Astrocyte (in vitro differentiated cells and primary cell): ENCODE results near the gene CDK8. TPM values are rescaled to one million over a fixed set of nuclear protein-coding genes. Genes with fewer than 3 reads are reported as not detected.

Experiments
- DNase-seq: peaks from one replicate; pipeline ENCODE4 v3.0.0-alpha.2; 2010; ENCODE audit warnings: low read depth
- FAIRE-seq: peaks from 2 replicates; lab custom pipeline; 2011; peaks lifted over from hg19 to GRCh38; lab: Jason Lieb, UNC
- H2AFZ ChIP-seq: 2 replicates; pipeline ENCODE4 v1.6.0; 2012; ENCODE audit warnings: low read depth, low read length, inconsistent platforms
- H3K27ac ChIP-seq: 2 replicates; pipeline ENCODE4 v1.5.1; 2011; ENCODE audit warnings: low read depth, low read length, inconsistent platforms
- H3K27me3 ChIP-seq: 2 replicates; pipeline ENCODE4 v1.6.0; 2011; ENCODE audit warnings: low read length, inconsistent platforms; ENCODE audit not compliant: insufficient read depth
- H3K36me3 ChIP-seq: 2 replicates; pipeline ENCODE4 v1.5.1; 2011; ENCODE audit warnings: low read length, inconsistent platforms; ENCODE audit not compliant: insufficient read depth
- H3K4me1 ChIP-seq: 2 replicates; pipeline ENCODE4 v1.5.1; 2011; ENCODE audit warnings: low read length, inconsistent platforms; ENCODE audit not compliant: insufficient read depth
- H3K4me2 ChIP-seq: 2 replicates; pipeline ENCODE4 v1.6.0; 2012; ENCODE audit warnings: low read length, inconsistent platforms
- H3K4me3 ChIP-seq: 2 replicates; pipeline ENCODE4 v1.5.1; 2011; ENCODE audit warnings: low read depth, mild to moderate bottlenecking, low read length, inconsistent platforms; ENCODE audit not compliant: insufficient read depth
- H3K79me2 ChIP-seq: 2 replicates; pipeline ENCODE4 v1.6.0; 2012; ENCODE audit warnings: mild to moderate bottlenecking, low read length, inconsistent platforms; ENCODE audit not compliant: insufficient read depth
- H3K9ac ChIP-seq: 2 replicates; pipeline ENCODE4 v1.6.0; 2012; ENCODE audit warnings: mild to moderate bottlenecking, low read length, inconsistent platforms
- H3K9me3 ChIP-seq: 2 replicates; pipeline ENCODE4 v1.5.1; 2012; ENCODE audit warnings: low read depth, mild to moderate bottlenecking, low read length, inconsistent platforms; ENCODE audit not compliant: insufficient read depth
- H4K20me1 ChIP-seq: 2 replicates; pipeline ENCODE4 v1.6.0; 2012; ENCODE audit warnings: low read length, inconsistent platforms; ENCODE audit not compliant: insufficient read depth
- H3K27ac Mint-ChIP-seq: one replicate; pipeline ENCODE4 v1.8.0; 2021; ENCODE audit warnings: mild to moderate bottlenecking, mixed read lengths; ENCODE audit not compliant: unreplicated experiment
- H3K27me3 Mint-ChIP-seq: one replicate; pipeline ENCODE4 v1.8.0; 2021; ENCODE audit warnings: low read depth, mixed read lengths; ENCODE audit not compliant: unreplicated experiment
- H3K36me3 Mint-ChIP-seq: one replicate; pipeline ENCODE4 v1.8.0; 2021; ENCODE audit warnings: low read depth, mixed read lengths; ENCODE audit not compliant: unreplicated experiment
- H3K4me1 Mint-ChIP-seq: one replicate; pipeline ENCODE4 v1.8.0; 2021; ENCODE audit warnings: low read depth, mixed read lengths; ENCODE audit not compliant: unreplicated experiment
- H3K4me3 Mint-ChIP-seq: one replicate; pipeline ENCODE4 v1.8.0; 2021; ENCODE audit warnings: mild to moderate bottlenecking, moderate library complexity, mixed read lengths; ENCODE audit not compliant: unreplicated experiment
- H3K9me3 Mint-ChIP-seq: one replicate; pipeline ENCODE4 v1.8.0; 2021; ENCODE audit warnings: mild to moderate bottlenecking, mixed read lengths; ENCODE audit not compliant: unreplicated experiment
- EZH2 ChIP-seq: IDR thresholded peaks from 2 replicates; pipeline ENCODE4 v1.6.1; 2012; ENCODE audit warnings: mild to moderate bottlenecking, low read length, inconsistent platforms; ENCODE audit not compliant: insufficient read depth
- total RNA-seq: library from RNA; stranded (reverse); gene quantifications from 2 replicates; pipeline ENCODE4 v1.2.1, GENCODE V29; 2021
- TF ChIP-seq, protein P1 (sequence below): IDR thresholded peaks from 2 replicates; pipeline ENCODE4 v1.5.1; 2011; ENCODE audit warnings: low read depth, mild to moderate bottlenecking, inconsistent platforms, low read length, moderate library complexity; ENCODE audit not compliant: insufficient read depth

CDK8 gene
- total RNA-seq, 1 donor from 2014 or later = 32.4 TPM

DNA sequence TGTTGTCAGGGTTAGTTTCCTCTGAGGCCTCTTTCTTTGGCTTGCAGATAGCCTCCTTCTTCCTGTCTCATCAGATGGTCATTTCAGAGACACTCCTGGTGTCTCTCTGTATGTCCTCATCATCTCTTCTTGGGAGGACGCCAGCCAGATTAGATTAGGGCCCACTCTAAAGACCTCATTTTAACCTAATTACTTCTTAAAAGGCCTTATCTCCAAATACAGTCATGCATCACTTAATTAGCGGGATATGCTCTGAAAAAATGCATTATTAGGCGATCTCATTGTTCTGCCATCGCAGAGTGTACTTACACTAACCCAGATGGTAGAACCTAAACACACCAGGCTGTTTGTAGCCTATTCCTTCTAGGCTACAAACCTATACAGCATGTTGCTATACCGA, 89.0 kb downstream of the CDK8 start:
- no peak for FAIRE-seq
- no peak overlapping the region for H3K27ac Mint-ChIP-seq

DNA sequence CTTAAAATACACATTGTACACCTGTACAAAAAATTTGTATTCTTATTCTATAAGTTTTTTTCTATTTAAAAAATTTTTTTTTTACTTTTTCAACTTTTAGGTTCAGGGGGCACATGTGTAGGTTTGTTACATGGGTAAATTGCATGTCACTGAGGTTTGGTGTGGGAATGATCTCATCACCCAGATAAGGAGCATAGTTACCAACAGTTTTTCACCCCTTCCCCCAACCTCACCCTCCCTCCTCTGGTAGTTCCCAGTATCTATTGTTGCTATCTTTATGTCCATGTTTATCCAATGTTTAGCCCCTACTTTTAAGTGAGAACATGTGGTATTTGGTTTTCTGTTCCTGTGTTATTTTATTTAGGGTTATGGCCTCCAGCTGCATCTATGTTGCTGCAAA, 89.9 kb downstream of the CDK8 start:
- H3K4me1 Mint-ChIP-seq = peaks cover 8% of the 10 kb centered on the region
- H3K36me3 Mint-ChIP-seq = no peaks in the 10 kb centered on the region
- Histone ChIP-seq H3K9me3 (no peaks in the 10 kb centered on the region), H4K20me1 (no peaks in the 10 kb centered on the region), H3K79me2 (no peaks in the 10 kb centered on the region), H3K9ac (no peak overlapping the region), H3K27ac (no peak overlapping the region), H3K4me1 (peaks cover 3% of the 10 kb centered on the region), H3K4me2 (no peak overlapping the region), H2AFZ (no peak overlapping the region), H3K27me3 (no peaks in the 10 kb centered on the region), H3K36me3 (no peaks in the 10 kb centered on the region), H3K4me3 (no peak overlapping the region)
- FAIRE-seq = no peak
- DNase-seq = no peak
- TF ChIP-seq EZH2 = no peak
- TF ChIP-seq, protein P1, sequence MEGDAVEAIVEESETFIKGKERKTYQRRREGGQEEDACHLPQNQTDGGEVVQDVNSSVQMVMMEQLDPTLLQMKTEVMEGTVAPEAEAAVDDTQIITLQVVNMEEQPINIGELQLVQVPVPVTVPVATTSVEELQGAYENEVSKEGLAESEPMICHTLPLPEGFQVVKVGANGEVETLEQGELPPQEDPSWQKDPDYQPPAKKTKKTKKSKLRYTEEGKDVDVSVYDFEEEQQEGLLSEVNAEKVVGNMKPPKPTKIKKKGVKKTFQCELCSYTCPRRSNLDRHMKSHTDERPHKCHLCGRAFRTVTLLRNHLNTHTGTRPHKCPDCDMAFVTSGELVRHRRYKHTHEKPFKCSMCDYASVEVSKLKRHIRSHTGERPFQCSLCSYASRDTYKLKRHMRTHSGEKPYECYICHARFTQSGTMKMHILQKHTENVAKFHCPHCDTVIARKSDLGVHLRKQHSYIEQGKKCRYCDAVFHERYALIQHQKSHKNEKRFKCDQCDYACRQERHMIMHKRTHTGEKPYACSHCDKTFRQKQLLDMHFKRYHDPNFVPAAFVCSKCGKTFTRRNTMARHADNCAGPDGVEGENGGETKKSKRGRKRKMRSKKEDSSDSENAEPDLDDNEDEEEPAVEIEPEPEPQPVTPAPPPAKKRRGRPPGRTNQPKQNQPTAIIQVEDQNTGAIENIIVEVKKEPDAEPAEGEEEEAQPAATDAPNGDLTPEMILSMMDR = no peak
- H3K4me3 Mint-ChIP-seq = no peak overlapping the region
- H3K27ac Mint-ChIP-seq = no peak overlapping the region
- no peaks in the 10 kb centered on the region for H3K9me3 Mint-ChIP-seq
- no peaks in the 10 kb centered on the region for H3K27me3 Mint-ChIP-seq

More for the DNA sequence above, 89.0 kb downstream of the CDK8 start:
- Mint-ChIP-seq H3K4me1 (peaks cover 8% of the 10 kb centered on the region), H3K4me3 (no peak overlapping the region), H3K36me3 (no peaks in the 10 kb centered on the region), H3K27me3 (no peaks in the 10 kb centered on the region), H3K9me3 (no peaks in the 10 kb centered on the region)
- no peak overlapping the region for H3K27ac ChIP-seq
- DNase-seq = no peak
- no peaks in the 10 kb centered on the region for H4K20me1 ChIP-seq
- H3K4me2 ChIP-seq = no peak overlapping the region
- H3K4me3 ChIP-seq = no peak overlapping the region
- TF ChIP-seq EZH2 = no peak
- TF ChIP-seq, protein P1 = no peak
- no peak overlapping the region for H2AFZ ChIP-seq
- no peaks in the 10 kb centered on the region for H3K9me3 ChIP-seq
- peaks cover 4% of the 10 kb centered on the region for H3K79me2 ChIP-seq
- H3K27me3 ChIP-seq = no peaks in the 10 kb centered on the region
- H3K4me1 ChIP-seq = peaks cover 3% of the 10 kb centered on the region
- H3K9ac ChIP-seq = no peak overlapping the region
- H3K36me3 ChIP-seq = no peaks in the 10 kb centered on the region

DNA sequence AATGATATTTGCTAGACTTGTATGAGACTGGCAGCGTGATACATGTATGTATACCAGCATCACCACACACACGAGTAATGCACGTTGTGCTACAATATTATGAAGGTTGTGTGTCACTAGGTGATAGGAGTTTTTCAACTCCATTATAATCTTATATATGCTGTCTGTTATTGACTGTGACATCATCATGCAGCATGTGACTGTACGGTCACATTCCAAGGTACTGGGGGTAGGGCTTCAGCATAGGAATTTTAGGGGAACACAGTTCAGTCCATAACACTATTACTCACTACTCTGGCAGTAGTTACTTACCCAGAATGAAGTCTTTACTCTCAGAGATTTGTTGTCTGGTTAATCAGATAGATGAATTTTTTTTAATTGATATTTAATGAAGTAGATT, 91.1 kb downstream of the CDK8 start:
- Histone ChIP-seq H2AFZ (no peak overlapping the region), H3K27me3 (no peaks in the 10 kb centered on the region), H3K4me1 (peaks cover 3% of the 10 kb centered on the region), H3K9me3 (no peaks in the 10 kb centered on the region), H4K20me1 (no peaks in the 10 kb centered on the region), H3K79me2 (no peaks in the 10 kb centered on the region), H3K4me3 (no peak overlapping the region), H3K9ac (no peak overlapping the region), H3K36me3 (no peaks in the 10 kb centered on the region), H3K27ac (no peak overlapping the region), H3K4me2 (no peak overlapping the region)
- DNase-seq = no peak
- Mint-ChIP-seq H3K27ac (no peak overlapping the region), H3K27me3 (no peaks in the 10 kb centered on the region), H3K9me3 (no peaks in the 10 kb centered on the region), H3K4me3 (no peak overlapping the region), H3K36me3 (no peaks in the 10 kb centered on the region), H3K4me1 (peaks cover 8% of the 10 kb centered on the region)
- TF ChIP-seq, protein P1 = no peak
- TF ChIP-seq EZH2 = no peak
- no peak for FAIRE-seq
